Glomerular endothelial cell (primary cell): ENCODE results near the gene GALNT18. TPM values are rescaled to one million over a fixed set of nuclear protein-coding genes. Genes with fewer than 3 reads are reported as not detected.

Experiments used
- DNase-seq: peaks from one replicate; pipeline ENCODE4 v3.0.0-alpha.2; 2011; ENCODE audit warnings: low read depth, low spot score; ENCODE audit errors: extremely low read depth
- total RNA-seq: library from RNA; depleted of rRNA; stranded (reverse); fragments of >200 nt; gene quantifications from 2 replicates; pipeline ENCODE4 v1.2.3, GENCODE V29; 2015

The GALNT18 gene
- total RNA-seq, 1 donor from 2014 or later = 101 TPM

- no peak for DNase-seq
Measured at GRCh38 chr11:11442791-11443190, 179.0 kb downstream of the GALNT18 start.

GRCh38 chr11:11441516-11441915 lies 180.3 kb downstream of the GALNT18 start:
- DNase-seq = no peak

DNA sequence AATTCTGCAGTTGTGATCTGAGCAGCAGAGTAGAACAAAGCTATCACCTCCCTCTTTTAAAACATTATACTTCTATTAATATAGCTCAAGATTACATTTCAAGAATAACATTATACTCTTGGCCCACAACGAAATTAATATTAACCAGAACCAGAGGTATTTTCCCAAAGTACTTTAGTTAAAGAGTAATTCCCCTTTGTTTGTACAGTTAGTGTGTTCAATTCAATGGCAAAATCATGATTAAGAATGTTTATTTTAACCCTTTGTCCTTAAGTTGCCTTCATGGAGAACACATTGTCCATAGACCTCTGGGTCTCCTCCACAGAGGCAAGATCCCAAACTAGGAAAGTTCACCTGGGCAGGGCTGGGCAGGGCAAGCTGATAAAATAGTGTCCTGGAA lies 180.7 kb downstream of the GALNT18 start:
- DNase-seq = no peak

DNA sequence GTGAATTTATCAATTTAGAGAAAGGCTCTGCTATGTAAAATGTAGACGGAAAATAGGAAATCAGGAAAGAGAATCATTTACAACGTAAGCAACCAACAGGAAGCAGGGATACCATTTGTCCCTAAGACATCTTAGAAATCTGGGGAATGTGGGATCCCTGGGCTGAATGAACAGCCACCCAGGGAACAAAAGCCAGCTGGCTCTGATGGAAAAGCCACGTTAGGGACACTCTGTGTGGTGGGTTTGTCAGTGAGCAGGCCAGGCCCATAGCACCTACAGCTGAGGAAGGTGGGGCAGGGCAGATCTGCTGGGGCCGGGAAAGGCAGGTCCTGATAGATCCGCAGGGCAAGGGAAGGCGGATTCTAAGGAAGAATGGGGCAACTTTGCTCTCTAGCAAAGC lies 181.7 kb downstream of the GALNT18 start:
- DNase-seq = no peak

GRCh38 chr11:11439591-11439990 lies 182.2 kb downstream of the GALNT18 start:
- DNase-seq = no peak

GRCh38 chr11:11436715-11437313 lies 185.0 kb downstream of the GALNT18 start:
- DNase-seq = no peak

GRCh38 chr11:11435635-11436034 lies 186.2 kb downstream of the GALNT18 start:
- no peak for DNase-seq

GRCh38 chr11:11433960-11434359 lies 187.8 kb downstream of the GALNT18 start:
- DNase-seq = no peak

- DNase-seq = no peak
Measured at GRCh38 chr11:11432621-11433319, 189.0 kb downstream of the GALNT18 start.

- no peak for DNase-seq
Measured at GRCh38 chr11:11430431-11430830, 191.4 kb downstream of the GALNT18 start.

DNA sequence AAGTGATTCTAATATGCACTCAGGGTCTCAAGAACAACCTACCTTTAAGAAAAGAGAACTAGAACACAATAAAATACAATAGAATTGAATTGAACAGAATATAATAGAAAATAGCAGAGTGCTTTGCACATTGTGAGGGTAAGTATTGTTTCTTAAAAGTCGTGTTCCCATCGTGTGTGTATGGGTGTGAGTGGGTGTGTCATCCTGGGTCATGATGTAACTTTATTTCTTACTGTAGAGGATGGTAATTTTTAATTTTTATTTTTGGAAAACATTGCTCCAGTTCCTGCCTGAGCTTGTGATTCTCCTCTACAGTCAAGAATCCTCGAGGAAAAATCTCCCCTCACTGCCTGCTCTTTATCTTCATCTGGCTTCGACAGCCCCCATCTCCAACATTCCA lies 193.1 kb downstream of the GALNT18 start:
- DNase-seq = no peak

DNA sequence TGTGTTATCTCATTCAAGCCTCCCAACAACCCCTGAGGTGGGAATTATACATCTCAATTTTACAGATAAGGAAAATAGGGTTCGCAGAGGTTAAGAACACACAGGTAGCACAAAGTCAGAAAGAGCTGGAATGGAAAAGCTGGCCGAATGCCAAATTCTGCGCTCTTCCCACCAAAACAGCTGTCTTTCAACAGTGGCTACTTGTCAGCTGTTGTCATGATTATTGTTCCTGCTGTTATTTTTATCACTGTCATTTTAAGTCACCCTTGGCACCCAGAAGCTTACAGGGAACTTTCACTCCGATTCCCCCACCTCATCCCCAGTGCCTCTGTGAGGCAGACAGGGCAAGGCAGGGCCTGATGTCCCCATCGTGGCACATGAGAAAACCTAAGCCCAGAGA lies 194.3 kb downstream of the GALNT18 start:
- DNase-seq = no peak

DNA sequence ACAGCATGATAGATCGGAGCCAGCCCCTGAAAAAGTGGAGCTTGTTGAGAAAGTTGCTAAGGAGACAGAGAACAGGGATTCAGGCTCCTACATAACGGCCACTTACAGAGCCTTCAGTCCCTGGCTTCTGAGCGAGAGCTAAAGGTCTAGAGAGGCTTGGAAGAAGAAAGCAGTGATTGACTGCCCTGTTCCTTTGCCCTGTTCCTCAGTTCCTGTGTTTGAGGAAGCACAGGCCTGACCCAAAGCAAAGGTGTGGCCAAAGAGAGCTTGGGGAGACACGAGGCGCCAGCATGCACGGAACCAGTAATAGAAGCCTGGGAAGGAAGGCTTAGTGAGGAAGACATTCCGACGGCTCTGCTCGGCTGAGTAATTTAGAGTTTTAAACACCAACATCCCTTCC lies 194.7 kb downstream of the GALNT18 start:
- no peak for DNase-seq

- DNase-seq = no peak
Measured at GRCh38 chr11:11426226-11426952, 195.4 kb downstream of the GALNT18 start.

- DNase-seq = no peak
Measured at GRCh38 chr11:11425806-11426205, 196.0 kb downstream of the GALNT18 start.

- no peak for DNase-seq
Measured at GRCh38 chr11:11424688-11425087, 197.1 kb downstream of the GALNT18 start.

GRCh38 chr11:11422411-11423128 lies 199.2 kb downstream of the GALNT18 start:
- DNase-seq = no peak

GRCh38 chr11:11421509-11421908 lies 200.3 kb downstream of the GALNT18 start:
- DNase-seq = no peak

DNA sequence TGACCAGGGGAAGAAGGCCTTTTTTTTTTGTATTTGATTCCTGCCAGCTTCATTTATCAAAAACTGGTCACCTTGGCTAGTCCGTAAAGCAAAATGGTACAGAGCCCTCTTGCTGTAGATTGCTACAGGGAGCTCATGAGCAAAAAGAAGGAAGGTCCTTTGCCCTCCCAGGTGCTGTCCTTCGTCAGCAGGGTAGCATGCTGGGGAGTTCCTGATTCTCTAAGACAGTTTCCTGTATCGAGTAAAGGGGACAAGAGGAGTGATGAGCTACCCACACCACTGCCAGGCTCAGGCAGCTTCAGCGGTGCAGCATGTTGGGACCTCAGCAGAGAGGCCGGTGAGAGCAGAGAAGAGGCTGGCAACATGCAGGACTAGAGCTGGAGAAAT lies 200.9 kb downstream of the GALNT18 start:
- DNase-seq = no peak

GRCh38 chr11:11420191-11420898 lies 201.5 kb downstream of the GALNT18 start:
- DNase-seq = peak; percentile 34

GRCh38 chr11:11419747-11420146 lies 202.1 kb downstream of the GALNT18 start:
- no peak for DNase-seq
